Activated naive CD4-positive, alpha-beta T cell treated with anti-CD3 and anti-CD28 coated beads, Interleukin-2, amount 50 U/mL, for 72 hours (primary cell): Measurements from ENCODE around the gene PPFIA1. TPM values are rescaled to one million over a fixed set of nuclear protein-coding genes. Genes with fewer than 3 reads are reported as not detected.

Source experiments
- ATAC-seq, 2 donors: fragments of 150-1000 bp; cut with Tn5 transposase; 2 replicates each; pipeline ENCODE4 v1.10.0; 2021; ENCODE audit warnings: mild to moderate bottlenecking in 2 of 2, moderate library complexity in 2 of 2
- DNase-seq, 2 donors: peaks; one replicate each; pipeline ENCODE4 v3.0.0; 2021 to 2022; ENCODE audit warnings: low spot score in 2 of 2
- H3K27ac Mint-ChIP-seq, 2 donors: one replicate each; pipeline ENCODE4 v1.8.0; 2022; ENCODE audit warnings: mild to moderate bottlenecking in 2 of 2, mixed read lengths in 2 of 2
- H3K36me3 Mint-ChIP-seq, 2 donors: one replicate each; pipeline ENCODE4 v1.8.0; 2022; ENCODE audit warnings: mixed read lengths in 2 of 2
- H3K9me3 Mint-ChIP-seq, 2 donors: one replicate each; pipeline ENCODE4 v1.8.0; 2022; ENCODE audit warnings: mixed read lengths in 2 of 2
- total RNA-seq, 2 donors: library from RNA; stranded (reverse); gene quantifications; one replicate each; pipeline ENCODE4 v1.2.3, GENCODE V29; 2022

The PPFIA1 gene
- total RNA-seq, 2 donors from 2014 or later, result 31.4 to 37.9 TPM

DNA sequence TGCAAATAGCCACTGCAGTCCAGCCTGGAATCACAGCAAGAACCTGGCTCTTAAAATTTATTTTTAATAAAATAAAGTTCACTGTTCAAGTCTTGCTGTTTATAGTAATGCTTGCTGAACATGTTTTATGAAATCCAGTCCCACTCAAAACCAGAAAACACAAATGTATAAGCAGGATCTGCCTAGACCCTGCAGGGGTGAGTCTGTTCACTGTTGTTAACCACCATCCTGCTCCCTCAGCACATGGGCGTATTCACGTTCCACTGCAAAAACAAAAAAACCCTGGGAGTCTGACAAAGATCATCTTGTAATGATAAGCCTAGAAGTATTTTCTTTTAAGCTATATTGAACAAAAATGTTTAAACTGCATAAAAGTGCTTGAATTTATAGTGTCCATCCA lies 82.8 kb downstream of the PPFIA1 start:
- Mint-ChIP-seq H3K9me3 (no peaks in the 10 kb centered on the region), H3K36me3 (peaks cover 0 to 17% of the 10 kb centered on the region in 2 donors)

DNA sequence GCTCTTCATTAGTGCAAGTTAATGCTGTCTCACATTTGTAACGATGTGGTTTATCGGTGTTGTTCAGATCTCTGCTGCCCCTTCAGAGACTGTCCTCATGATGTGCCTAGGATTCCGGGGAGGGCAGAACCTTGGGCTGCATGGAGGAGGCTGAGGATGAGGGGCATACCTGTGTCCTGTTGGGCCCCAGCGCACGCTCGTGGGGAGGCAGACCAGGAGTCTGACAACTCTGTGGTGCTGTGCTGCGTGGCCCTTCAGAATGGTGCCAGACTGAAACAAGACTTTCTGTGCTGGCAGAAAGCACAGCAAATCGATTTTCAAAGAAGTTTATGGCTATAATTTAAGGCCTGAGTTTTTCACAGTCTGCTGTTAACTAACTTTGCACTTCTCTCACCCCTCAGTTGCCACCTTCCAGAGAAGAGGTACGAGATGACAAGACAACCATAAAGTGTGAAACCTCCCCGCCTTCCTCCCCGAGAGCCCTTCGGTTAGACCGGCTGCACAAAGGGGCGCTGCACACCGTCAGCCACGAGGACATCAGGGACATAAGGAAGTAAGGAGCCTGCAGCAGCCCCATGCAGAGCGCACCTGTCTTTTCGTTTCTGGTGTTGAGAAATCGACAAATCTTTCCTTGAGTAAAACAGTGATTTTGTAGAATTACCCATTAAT lies 83.5 kb downstream of the PPFIA1 start:
- H3K27ac Mint-ChIP-seq, result no peak overlapping the region
- ATAC-seq, result no peak
- peaks cover 0 to 18% of the 10 kb centered on the region in 2 donors for H3K36me3 Mint-ChIP-seq
- DNase-seq, result no peak
- no peaks in the 10 kb centered on the region for H3K9me3 Mint-ChIP-seq

More for the DNA sequence above, 82.8 kb downstream of the PPFIA1 start:
- no peak for DNase-seq
- peak overlapping the region in 1 of 2 donors; percentile 36 for H3K27ac Mint-ChIP-seq
- no peak for ATAC-seq

DNA sequence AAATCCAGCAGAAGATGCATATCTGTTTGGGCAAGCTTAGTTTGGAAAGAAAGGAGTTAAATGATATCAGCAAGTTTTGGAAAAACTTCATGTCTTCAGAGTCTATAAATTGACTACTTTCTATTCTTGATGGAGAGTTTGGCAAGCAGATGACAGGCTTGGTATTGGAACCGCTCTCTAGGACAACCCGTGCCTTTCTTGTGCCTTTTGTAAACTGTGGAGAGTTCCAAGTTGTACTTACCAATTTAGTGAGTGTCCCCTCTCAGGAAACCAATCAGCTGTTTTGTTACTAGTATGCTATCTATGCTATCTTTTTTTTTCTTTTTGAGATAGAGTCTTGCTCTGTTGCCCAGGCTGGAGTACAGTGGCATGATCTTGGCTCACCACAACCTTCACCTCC lies 84.1 kb downstream of the PPFIA1 start:
- no peak for DNase-seq
- Mint-ChIP-seq H3K9me3 (no peaks in the 10 kb centered on the region), H3K27ac (no peak overlapping the region), H3K36me3 (peaks cover 0 to 21% of the 10 kb centered on the region in 2 donors)
- ATAC-seq, result no peak

DNA sequence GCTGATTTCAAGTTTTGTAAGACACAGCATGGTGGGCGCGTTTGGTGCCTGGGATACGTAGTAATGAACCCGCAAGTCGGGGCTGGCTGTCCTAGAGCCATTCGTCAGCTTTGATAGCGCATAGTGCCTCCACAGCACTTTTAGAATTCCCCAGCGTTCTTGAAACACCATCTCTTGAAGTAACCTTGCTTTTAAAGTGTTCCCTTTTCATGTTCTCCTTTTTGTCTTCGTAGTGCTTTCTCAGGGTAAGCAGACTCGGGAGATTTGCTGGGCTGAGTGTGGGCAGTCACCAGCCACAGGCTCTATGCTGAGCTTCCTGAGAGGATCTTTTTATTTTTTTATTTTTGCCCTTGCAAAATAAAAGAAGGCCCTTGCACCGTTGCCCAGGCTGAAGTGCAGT lies 88.3 kb downstream of the PPFIA1 start:
- Mint-ChIP-seq H3K9me3 (no peaks in the 10 kb centered on the region), H3K36me3 (peaks cover 13 to 22% of the 10 kb centered on the region in 2 donors), H3K27ac (no peak overlapping the region)
- ATAC-seq, result no peak
- no peak for DNase-seq

DNA sequence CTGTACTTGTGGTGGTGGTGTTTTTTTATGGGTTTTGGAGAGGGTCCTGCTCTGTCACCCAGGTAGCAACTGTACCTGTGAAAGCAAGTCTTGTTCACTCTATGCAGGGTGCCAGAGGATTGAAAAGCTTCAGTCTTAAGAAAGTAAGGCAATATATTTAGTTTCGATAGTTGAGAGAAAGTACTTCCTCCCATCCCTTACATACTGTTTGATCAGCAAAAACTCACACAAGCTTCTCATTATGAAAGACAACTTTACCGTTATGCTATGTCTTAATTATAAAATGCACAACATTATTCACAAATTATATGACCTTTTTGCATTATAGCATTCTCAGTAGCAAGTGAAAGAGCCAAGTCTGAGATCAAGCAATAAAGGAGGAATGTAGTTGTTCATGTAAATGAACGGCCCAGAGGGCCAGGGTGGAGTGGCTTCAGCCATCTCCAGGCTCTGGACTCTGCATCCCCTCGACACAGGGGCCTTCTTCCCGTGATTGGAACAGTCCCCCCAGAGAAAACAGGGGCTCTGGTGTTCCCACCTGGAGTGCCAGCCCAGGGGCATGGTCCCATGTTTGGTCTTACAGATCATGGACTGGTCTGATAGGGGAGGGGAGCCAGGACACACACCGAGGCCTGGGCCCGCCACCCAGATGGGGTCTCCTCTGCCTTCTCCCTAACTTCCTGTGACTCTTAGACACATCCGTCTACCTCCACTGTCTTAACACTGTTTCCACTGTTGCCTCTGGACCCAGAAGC lies 89.1 kb downstream of the PPFIA1 start:
- Mint-ChIP-seq H3K36me3 (peaks cover 22% of the 10 kb centered on the region in 2 donors), H3K9me3 (no peaks in the 10 kb centered on the region), H3K27ac (no peak overlapping the region)
- DNase-seq (no peak), ATAC-seq (no peak)

DNA sequence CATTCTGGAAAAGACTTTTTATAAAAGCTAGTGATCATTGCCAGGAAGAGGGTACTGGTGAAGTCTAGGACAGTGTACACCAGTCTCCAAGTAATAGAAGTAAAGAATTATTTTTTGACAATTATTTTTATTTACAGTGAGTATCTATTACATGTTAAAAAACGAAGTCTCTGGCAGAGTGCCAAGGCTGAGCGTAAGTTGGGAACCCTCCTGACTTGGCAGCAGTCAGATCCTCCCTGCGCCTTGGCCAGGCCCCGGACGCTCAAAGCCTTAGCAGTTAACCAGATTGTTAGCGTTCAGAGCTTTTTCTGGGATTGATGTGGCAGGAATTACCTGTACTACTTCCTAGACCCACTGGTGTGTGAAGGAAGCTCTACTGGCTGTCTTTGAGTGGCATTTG lies 89.7 kb downstream of the PPFIA1 start:
- H3K27ac Mint-ChIP-seq, result no peak overlapping the region
- no peaks in the 10 kb centered on the region for H3K9me3 Mint-ChIP-seq
- no peak for DNase-seq
- peaks cover 20 to 25% of the 10 kb centered on the region in 2 donors for H3K36me3 Mint-ChIP-seq
- ATAC-seq, result no peak

DNA sequence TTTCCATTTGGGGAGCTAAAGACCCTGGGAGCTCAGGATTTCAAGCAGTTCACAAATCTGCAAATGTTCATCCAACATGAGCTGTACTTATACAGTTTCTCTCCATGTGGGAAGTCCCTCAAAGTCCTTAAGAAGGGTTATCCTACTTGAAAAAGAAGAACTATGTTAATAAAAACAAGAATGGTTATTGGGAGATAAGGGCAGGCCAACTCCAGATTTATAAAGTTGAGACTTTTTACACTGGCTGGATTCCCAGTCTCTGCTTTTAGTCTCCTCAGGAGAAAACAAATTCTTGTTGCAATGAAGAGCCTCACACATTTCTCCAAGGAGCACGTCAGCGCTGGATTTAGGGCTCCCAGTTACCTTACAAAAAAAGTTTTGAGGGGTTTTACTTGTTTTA lies 93.7 kb downstream of the PPFIA1 start:
- peak overlapping the region in 1 of 2 donors; percentile 85 for H3K27ac Mint-ChIP-seq

DNA sequence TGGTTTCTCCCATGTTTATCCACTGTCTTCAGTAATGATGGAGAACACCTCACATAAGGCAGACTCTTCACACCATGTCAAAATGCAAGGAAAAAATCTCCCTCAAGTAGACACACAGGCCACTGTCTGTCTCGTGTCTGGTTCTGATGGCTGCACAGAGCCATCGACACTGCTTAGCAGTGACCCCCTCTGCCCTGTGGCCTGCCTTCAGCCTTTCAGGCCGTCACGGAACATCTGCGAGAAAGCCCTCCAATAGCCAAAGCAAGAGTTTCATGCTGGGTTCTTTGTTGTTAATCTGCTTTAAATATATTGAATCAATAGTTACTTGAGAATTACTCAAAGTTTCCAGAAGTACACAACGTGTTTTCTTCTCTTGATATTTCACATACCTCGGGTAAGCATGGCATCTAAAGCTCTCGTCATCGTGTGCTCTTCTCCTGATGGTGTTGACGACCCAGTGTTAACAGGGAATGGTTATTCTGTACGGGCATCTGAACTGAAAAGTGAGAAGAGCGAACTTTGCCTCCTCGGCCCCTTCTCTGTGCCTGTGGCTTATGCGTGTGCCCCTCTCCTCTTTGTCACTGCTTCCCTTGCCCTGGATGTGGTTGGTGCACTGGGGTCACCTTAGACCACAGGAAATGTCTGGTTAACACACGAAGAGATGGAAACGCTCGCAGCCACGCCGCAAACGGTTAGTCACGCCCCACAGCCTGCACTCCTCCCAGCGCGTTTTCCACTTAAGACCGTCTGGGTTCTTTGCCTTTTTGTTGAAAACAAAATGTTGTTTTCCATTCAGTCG lies 94.5 kb downstream of the PPFIA1 start:
- peak; percentile 95 to 99 for ATAC-seq
- no peaks in the 10 kb centered on the region for H3K9me3 Mint-ChIP-seq
- DNase-seq, result peak; percentile 74 to 87
- H3K27ac Mint-ChIP-seq, result peak overlapping the region; percentile 85 to 93
- peaks cover 6 to 40% of the 10 kb centered on the region in 2 donors for H3K36me3 Mint-ChIP-seq

More for the DNA sequence above, 93.7 kb downstream of the PPFIA1 start:
- Mint-ChIP-seq H3K36me3 (peaks cover 8 to 33% of the 10 kb centered on the region in 2 donors), H3K9me3 (no peaks in the 10 kb centered on the region)
- no peak for DNase-seq
- no peak for ATAC-seq

DNA sequence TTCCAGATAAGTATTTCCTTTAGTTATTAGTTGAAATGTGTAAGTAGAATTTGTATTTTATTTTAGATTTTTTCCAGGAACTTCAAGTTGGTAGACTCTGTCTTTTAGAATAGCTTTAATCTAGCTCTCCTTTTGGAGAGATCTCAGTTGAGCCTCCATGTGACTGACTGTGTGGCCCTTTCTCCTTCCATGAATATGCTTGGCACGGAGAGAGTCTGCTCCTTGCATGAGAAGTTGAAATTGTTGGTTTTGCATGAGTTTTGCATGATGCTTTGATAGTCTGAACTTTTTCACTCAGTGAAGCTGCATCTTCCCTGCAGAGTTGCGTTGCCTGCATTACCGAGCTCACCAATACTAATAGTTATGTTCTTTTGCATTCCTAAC lies 95.0 kb downstream of the PPFIA1 start:
- peak; percentile 20 to 23 for ATAC-seq
- no peaks in the 10 kb centered on the region for H3K9me3 Mint-ChIP-seq
- DNase-seq, result no peak
- H3K36me3 Mint-ChIP-seq, result peaks cover 6 to 43% of the 10 kb centered on the region in 2 donors
- peak overlapping the region; percentile 85 to 93 for H3K27ac Mint-ChIP-seq

DNA sequence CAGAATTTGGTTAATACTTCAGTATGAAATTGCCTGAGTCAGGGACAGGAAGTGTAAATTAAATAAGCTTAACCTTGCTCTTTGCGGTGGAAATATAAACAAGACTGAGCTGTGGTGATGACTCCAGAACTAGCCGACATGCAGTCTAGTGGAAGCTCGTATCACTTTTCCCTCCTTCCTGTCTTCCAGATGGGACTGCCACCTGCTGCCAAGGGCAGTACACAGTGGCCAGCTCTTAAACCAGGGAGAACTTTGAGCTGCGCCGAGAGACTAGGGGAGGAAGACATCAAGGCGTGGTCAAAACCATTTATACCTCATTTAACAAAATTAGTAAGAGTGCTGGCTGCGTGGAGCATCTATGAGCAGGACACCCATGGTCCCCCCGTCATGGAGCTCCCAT lies 96.6 kb downstream of the PPFIA1 start:
- Mint-ChIP-seq H3K9me3 (peaks cover 5 to 6% of the 10 kb centered on the region in 2 donors), H3K27ac (no peak overlapping the region)

DNA sequence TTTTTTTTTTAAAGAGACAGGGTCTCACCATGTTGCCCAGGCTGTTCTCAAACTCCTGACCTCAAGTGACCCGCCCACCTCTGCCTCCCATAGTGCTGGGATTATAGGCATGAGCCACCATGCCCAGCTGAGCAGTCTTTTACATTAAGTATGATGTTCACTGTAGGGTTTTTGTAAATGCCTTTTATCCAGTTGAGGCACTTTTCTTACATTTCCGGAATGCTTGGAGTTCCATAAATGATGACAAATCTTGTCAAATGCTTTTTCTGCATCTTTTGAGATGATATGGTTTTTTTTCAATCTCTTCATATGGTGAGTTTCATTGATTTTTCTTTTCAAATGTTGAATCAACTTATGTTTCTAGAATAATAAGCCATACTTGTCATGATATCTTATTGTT lies 98.5 kb downstream of the PPFIA1 start:
- H3K36me3 Mint-ChIP-seq, result peaks cover 13 to 35% of the 10 kb centered on the region in 2 donors
- H3K27ac Mint-ChIP-seq, result no peak overlapping the region
- ATAC-seq (no peak), DNase-seq (no peak)
- peaks cover 5 to 6% of the 10 kb centered on the region in 2 donors for H3K9me3 Mint-ChIP-seq

More for the DNA sequence above, 96.6 kb downstream of the PPFIA1 start:
- DNase-seq (no peak), ATAC-seq (no peak)
- H3K36me3 Mint-ChIP-seq, result peaks cover 10 to 48% of the 10 kb centered on the region in 2 donors

DNA sequence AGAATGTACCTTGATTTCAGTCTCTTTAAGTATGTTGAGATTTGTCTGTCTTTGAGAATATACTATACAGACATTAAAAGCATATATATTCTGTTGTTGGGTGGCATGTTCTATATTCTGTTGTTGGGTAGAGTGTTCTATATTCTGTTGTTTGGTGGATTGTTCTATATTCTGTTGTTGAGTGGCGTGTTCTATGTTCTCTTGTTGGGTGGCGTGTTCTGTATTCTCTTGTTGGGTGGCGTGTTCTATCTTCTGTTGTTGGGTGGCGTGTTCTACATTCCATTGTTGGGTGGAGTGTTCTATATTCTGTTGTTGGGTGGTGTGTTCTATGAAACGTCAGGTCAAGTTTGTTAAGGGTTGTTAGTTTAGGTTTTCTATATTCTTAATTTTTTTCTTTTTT lies 100.8 kb downstream of the PPFIA1 start:
- Mint-ChIP-seq H3K36me3 (peaks cover 13 to 25% of the 10 kb centered on the region in 2 donors), H3K9me3 (peaks cover 5 to 6% of the 10 kb centered on the region in 2 donors), H3K27ac (no peak overlapping the region)
- DNase-seq, result no peak
- ATAC-seq, result no peak

DNA sequence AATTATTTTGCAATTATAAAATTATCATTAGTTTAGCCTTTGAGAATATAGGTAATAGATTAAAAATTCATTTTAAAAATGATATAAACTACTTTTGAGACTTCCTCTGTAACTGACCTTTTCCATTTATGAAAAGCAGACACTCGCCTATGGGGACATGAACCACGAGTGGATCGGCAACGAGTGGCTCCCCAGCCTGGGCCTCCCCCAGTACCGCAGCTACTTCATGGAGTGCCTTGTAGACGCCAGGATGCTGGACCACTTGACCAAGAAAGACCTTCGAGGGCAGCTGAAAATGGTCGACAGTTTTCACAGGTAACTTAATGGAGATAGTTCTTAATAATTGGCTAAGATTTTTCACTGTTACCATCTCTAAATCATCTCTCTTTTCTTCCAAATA lies 101.6 kb downstream of the PPFIA1 start:
- DNase-seq (no peak), ATAC-seq (no peak)
- Mint-ChIP-seq H3K9me3 (peaks cover 5 to 6% of the 10 kb centered on the region in 2 donors), H3K36me3 (peaks cover 13 to 22% of the 10 kb centered on the region in 2 donors), H3K27ac (no peak overlapping the region)

DNA sequence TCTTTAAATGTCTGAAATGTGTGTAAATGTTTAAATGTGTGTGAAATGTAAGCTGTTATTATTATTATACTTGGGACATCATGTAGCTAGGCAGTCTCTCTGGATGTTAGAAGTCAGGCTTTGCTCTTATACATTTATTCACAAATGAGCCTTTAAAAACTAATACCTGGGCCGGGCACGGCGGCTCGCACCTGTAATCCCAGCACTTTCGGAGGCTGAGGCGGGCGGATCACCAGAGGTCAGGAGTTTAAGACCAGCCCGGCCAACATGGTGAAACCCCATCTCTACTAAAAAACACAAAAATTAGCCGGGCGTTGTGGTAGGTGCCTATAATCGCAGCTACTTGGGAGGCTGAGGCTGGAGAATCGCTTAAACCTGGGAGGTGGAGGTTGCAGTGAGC lies 106.1 kb downstream of the PPFIA1 start:
- Mint-ChIP-seq H3K9me3 (no peaks in the 10 kb centered on the region), H3K27ac (peak overlapping the region in 1 of 2 donors; percentile 50), H3K36me3 (peaks cover 0 to 10% of the 10 kb centered on the region in 2 donors)
- ATAC-seq (no peak), DNase-seq (no peak)

DNA sequence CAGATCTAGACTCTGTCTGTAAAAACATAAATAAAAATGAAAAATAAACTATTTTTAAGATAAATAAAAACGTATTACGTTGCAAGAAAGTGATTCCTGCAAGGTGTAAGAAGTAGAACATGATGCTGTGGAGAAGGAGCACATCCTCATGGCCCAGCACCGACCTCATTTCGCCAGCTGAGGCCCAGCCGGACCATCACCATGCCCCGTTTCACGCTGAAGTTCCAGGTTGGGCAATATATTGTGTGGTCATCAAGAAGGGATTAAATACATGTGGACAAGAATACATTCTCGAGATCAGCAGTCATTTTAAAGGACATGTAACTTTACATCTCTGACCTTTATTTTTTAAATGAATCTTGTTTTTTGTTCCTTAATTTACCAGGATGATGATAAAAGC lies 107.2 kb downstream of the PPFIA1 start:
- H3K36me3 Mint-ChIP-seq, result peaks cover 0 to 11% of the 10 kb centered on the region in 2 donors
- ATAC-seq, result no peak
- H3K27ac Mint-ChIP-seq, result no peak overlapping the region
- no peak for DNase-seq
- no peaks in the 10 kb centered on the region for H3K9me3 Mint-ChIP-seq

DNA sequence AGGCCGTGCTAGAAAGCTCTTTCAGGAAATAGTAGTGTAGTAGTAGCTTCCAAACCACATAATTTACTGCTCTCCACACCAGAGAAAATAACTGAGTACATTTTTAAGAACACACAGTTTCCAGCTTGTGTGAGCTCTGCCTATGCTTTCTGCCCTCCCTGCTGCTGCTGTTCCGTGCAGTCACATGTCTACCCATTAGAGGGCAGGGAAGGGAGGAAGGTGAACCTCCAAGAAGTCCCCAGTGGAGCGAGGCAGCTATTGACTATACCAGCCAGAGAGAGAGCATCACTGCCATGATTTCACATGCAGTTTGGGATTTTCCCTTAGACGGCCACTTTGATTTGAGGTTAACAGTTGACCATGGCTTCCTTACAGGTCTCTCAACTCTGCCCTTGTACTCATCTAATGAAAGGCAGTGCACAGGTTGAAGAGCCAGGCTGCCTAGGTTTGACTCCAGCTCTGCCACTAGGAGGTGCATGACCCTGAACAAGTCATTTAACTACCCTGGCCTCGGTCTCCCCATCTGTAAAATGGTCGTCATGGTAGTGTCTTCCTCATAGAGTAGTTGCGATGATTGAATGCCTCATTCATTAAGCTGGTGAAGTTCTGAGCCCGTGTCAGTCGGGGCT lies 108.1 kb downstream of the PPFIA1 start:
- H3K36me3 Mint-ChIP-seq, result peaks cover 0 to 9% of the 10 kb centered on the region in 2 donors
- no peaks in the 10 kb centered on the region for H3K9me3 Mint-ChIP-seq
- DNase-seq, result no peak
- peak in 1 of 2 donors; percentile 90 for ATAC-seq
- H3K27ac Mint-ChIP-seq, result peak overlapping the region in 1 of 2 donors; percentile 77
